GM13977 (cell line): Measurements from ENCODE around the gene CHMP3.
"Not testable (repeated sequence)": the region's sequence is repeated elsewhere in the genome, so short reads cannot be mapped to it uniquely, and the experiment has no call there.

ENCODE experiments used
- DNase-seq: peaks from one replicate; pipeline ENCODE4 v3.0.0; 2012; ENCODE audit warnings: low spot score
- in situ Hi-C: fragments of 300-500 bp; cut with MboI; formaldehyde crosslinking; loops from one replicate; pipeline ENCODE4 v1.12.0; 2022; ENCODE audit warnings: low sequenced_read_pairs, low pct_unique_long_range_greater_than_20kb, mixed read lengths, inconsistent platforms; ENCODE audit not compliant: unreplicated experiment
- TF ChIP-seq, protein P1 (sequence below): IDR thresholded peaks from 2 replicates; pipeline ENCODE4 v1.5.1; 2012; ENCODE audit warnings: mild to moderate bottlenecking, control low read depth; ENCODE audit not compliant: insufficient read depth; ENCODE audit errors: extremely low read depth, missing control alignments

Gene CHMP3

DNA sequence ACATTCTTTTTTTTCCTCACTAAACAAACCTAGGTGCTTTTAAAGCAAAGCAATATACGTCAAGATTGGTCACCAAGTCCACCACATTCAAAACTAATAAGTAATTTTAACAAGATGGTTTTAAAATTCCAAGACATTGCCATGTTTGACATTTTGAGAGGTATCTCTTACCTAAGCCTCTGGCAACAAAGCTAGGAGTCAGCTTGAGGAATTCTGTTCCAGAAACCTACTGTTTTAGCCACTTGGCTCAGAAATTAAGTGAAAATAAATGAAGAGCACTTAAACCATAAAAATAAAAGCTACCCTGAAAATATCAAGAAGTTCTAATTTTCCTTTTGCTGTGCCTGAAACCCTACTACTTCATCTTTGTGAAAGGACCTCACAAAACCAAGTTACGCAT lies 30.0 kb upstream of the CHMP3 start:
- no peak for DNase-seq
- TF ChIP-seq, protein P1, sequence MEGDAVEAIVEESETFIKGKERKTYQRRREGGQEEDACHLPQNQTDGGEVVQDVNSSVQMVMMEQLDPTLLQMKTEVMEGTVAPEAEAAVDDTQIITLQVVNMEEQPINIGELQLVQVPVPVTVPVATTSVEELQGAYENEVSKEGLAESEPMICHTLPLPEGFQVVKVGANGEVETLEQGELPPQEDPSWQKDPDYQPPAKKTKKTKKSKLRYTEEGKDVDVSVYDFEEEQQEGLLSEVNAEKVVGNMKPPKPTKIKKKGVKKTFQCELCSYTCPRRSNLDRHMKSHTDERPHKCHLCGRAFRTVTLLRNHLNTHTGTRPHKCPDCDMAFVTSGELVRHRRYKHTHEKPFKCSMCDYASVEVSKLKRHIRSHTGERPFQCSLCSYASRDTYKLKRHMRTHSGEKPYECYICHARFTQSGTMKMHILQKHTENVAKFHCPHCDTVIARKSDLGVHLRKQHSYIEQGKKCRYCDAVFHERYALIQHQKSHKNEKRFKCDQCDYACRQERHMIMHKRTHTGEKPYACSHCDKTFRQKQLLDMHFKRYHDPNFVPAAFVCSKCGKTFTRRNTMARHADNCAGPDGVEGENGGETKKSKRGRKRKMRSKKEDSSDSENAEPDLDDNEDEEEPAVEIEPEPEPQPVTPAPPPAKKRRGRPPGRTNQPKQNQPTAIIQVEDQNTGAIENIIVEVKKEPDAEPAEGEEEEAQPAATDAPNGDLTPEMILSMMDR: no peak
- in situ Hi-C loops: no loop called here

GRCh38 chr2:86592547-86593230 lies 29.4 kb upstream of the CHMP3 start:
- no peak for DNase-seq
- in situ Hi-C loops: no loop called here
- TF ChIP-seq, protein P1: no peak

GRCh38 chr2:86589701-86590100 lies 26.5 kb upstream of the CHMP3 start:
- DNase-seq, in situ Hi-C loops: not testable (repeated sequence)

- peak; percentile 16 for DNase-seq
- TF ChIP-seq, protein P1: no peak
- in situ Hi-C loops: no loop called here
These were observed 21.1 kb upstream of the CHMP3 start for GRCh38 chr2:86584151-86584913.

DNA sequence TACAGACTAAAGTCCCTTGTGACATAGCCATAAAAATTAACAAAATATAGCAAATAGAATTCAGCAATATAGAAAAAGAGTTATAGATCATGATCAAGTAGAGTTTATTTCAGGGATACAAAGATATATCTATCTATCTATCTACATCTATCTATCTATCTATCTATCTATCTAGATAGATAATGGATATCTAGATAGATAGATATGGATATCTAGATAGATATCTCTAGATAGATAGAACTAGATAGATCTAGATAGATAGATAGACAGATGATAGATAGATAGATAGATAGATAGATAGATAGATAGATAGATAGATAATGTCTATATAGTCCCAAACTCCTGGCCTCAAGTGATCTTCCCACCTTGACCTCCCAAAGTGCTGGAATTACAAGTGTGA lies 17.3 kb upstream of the CHMP3 start:
- in situ Hi-C loops: no loop called here
- no peak for DNase-seq
- TF ChIP-seq, protein P1: no peak

DNA sequence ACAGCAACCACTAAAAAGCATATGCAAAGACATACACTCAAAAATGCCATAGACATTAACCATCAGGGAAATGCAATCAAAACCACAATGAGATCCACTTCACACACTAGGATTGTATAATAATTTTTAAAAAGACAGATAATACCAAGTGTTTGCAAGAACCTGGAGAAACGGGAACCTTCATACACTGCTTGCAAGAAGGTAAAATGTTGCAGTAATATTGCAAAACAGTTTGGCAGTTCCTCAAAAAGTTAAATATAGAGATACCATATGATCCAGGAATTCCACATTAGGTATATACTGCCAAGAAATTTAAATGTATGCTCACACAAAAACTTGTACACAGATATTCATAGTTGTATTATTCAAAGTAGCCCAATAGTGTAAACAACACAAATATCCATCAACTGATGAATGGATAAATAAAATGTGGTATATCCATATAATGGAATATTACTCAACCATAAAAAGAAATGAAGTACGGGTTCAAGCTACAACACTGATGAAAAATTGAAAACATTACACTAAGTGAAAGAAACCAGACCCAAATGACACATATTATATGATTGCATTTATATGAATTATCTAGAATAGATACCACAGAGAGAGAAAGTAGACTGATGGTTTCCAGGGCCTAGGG lies 14.7 kb upstream of the CHMP3 start:
- DNase-seq: no peak
- TF ChIP-seq, protein P1: no peak
- in situ Hi-C loops: no loop called here

DNA sequence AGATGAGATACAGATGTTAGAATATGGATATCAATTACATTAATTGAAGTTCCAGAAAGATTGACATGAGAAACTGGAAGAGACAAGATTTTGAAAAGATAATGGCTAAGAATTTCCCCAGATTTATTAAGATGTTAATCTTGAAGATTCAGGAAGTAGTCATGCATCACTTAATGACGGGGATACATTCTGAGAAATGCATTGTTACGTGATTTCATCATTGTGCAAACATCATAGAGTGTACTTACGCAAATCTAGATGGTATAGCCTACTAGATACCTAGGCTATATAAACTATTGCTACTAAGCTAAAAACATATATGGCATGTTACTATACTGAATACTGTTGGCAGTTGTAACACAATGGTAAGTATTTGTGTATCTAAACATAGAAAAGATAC lies 6.8 kb upstream of the CHMP3 start:
- TF ChIP-seq, protein P1: no peak
- in situ Hi-C loops: no loop called here
- no peak for DNase-seq
